Smooth muscle cell of the brain vasculature (primary cell): ENCODE data around the gene PCGF3.
"Not testable (repeated sequence)": the region's sequence is repeated elsewhere in the genome, so short reads cannot be mapped to it uniquely, and the experiment has no call there.

Source experiments
- DNase-seq: peaks from one replicate; pipeline ENCODE4 v3.0.0-alpha.2; 2012; ENCODE audit warnings: low read depth, low spot score

PCGF3 gene

GRCh38 chr4:762211-763190 lies 56.9 kb downstream of the PCGF3 start:
- DNase-seq = no peak

- DNase-seq = no peak
These were observed 57.7 kb downstream of the PCGF3 start for GRCh38 chr4:763191-763810.

DNA sequence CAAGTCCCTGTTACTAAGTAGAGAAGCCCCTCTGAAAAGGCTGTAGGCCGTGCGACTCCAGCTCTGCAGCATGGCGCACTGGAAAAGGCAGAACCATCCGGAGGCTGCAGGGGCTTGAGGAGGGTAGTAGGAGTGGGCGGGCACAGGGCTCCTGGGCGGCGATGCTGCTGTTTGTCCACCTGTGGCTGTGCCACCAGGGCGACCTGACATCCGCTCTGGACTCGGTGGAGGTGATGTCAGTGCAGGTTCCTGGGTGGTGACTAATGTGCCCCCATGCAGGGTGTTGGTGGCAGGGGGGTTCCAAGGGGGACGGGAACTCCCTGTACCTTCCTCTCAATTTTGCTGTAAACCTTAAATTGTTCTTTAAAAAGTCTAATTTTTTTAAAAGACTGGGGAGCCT lies 58.3 kb downstream of the PCGF3 start:
- no peak for DNase-seq

DNA sequence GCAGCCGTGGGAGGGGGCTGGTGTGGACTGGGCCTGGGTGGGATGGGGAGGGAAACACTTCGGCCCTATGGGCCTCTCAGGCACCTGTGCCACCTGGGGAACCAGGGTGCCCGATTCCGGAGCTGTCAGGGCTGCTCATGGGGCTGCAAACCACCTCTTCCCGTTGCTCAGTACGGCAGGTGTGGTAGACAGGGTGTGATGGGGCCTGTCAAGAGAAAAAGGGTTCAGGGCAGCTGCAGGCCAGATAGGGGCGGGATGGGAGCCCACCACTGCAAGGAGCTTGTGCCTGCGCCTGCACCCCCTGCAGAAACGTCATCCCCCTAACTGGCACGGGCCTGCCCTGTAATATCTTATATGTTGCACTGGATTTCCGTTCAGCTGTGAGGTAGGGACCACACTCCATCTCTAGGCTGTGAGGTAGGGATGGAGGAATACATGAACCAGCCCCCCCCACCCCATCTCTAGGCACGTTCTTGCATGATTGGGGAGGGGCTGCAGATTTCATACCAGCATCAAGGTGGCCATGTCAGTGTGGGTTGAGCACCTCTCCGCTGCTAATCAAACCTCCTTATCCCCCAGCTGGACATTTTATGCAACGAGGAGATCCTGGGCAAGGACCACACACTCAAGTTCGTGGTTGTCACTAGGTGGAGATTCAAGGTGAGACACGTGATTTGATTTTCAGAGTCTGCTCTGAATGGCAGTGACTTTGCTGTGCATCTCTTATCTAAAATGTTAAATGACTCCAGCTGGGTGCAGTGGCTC lies 59.0 kb downstream of the PCGF3 start:
- DNase-seq = no peak

GRCh38 chr4:766152-766515 lies 60.5 kb downstream of the PCGF3 start:
- DNase-seq = no peak

GRCh38 chr4:766559-767283 lies 61.1 kb downstream of the PCGF3 start:
- DNase-seq = no peak

DNA sequence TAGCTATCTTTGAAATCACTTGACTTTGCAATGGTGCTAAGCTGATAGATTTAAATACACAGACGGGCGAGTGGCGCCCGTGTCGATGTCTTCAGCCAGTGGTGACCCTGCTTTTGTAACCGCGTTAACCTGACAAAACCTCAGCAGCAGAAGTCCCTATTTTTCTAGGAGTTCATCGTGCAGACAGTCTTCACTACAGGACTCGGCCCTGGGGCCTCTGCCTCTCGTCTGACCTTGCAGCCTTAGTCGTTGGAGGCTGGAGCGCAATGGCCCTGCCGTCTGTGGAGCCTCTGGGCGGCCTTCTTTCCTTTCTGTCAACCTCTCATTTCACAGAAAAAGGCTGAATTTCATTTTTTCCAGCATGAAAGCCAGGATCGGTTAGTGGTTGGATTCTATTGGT lies 62.4 kb downstream of the PCGF3 start:
- no peak for DNase-seq

DNA sequence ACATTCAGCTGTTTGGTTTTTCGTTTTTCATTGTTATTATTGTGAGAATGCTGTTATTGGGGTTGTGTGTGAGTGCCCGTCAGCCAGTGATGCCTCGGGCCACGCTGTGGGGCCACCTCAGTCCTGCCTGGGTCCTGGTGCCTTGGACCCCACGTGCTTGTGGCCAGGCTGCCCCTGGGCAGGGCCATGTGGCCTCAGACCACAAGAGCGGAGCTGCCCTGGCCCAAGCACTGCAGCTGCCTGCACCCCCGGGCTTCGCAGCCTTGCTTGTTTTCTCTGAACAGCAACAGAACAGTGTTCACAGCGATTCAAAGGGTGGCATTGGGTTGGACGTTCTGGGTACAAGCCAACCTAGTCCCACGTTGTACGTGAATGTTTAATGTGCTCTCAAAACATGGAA lies 63.4 kb downstream of the PCGF3 start:
- DNase-seq = no peak

- DNase-seq = no peak
These were observed 63.9 kb downstream of the PCGF3 start for GRCh38 chr4:769511-769910.

- no peak for DNase-seq
These were observed 64.4 kb downstream of the PCGF3 start for GRCh38 chr4:770022-770421.

- no peak for DNase-seq
These were observed 65.8 kb downstream of the PCGF3 start for GRCh38 chr4:771464-771863.

DNA sequence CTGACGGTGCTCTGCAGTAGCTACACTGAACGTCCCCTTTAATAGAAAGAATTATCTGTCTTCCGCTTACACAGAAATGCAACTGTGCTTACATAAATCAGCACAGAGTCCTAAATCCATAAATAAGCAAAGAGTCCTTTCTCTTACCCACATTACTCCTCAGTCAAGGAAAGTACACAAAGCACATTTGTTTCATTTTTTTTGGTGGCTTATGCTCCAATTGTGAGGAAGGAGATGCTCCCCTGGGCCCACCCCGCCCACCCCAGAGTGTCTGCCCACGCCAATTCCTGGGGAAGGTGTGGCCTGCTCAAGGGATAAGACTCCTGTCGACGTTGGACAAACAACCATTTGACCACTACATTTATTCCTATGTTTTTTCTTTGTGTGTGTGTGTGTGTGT lies 66.5 kb downstream of the PCGF3 start:
- DNase-seq = no peak

- DNase-seq = no peak
These were observed 67.1 kb downstream of the PCGF3 start for GRCh38 chr4:772776-773175.

DNA sequence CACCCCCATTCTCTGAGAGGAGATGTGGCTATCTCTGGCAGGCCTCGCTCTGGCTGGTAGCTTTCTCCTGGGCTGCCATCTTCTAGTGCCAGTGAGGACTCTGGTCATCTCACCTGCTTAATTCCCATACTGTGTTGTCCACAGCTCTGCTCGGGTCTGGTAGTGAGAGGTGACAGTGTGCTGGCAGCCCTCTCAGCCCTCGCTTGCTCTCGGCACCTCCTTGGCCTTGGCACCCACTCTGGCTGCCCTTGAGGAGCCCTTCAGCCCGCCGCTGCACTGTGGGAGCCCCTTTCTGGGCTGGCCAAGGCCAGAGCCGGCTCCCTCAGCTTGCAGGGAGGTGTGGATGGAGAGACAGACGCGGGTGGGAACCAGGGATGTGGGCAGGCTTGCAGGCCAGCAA lies 67.6 kb downstream of the PCGF3 start:
- no peak for DNase-seq

GRCh38 chr4:774419-775092 lies 68.9 kb downstream of the PCGF3 start:
- not testable (repeated sequence) for DNase-seq

DNA sequence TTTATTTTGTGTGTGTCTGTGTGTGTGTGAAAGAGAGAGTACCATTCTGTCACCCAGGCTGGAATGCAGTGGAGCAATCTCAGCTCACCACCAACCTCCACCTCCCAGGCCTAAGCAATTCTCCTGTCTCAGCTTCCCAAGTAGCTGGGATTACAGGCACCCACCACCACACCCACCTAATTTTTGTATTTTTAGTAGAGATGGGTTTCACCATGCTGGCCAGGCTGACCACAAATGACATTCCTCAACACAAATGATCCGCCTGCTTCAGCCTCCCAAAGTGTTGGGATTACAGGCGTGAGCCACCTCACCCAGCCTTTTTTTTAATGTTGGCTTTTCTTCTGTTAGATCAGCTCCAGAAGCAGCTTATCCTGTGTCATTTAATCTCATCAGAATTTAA lies 69.9 kb downstream of the PCGF3 start:
- DNase-seq = not testable (repeated sequence)

- DNase-seq = no peak
These were observed 71.3 kb downstream of the PCGF3 start for GRCh38 chr4:776743-777441.

GRCh38 chr4:777520-778262 lies 72.1 kb downstream of the PCGF3 start:
- DNase-seq = no peak

DNA sequence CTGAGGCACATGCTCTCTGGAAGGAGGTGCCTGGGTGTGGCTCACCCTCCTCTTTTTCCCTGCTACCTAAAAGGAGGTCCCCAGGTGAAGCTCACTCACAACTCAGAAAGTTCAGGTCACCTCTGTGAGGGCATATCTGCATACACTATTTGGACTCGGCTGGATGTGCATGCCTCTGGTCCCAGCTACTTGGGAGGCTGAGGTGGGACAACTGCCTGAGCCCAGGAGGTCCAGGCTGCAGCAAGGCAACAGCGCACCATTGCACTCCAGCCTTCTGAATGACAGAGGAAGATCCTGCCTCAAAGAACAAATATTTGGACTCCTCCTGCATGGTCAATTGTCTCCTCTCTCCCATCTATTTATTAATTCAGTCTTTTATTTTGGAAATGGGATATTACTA lies 73.9 kb downstream of the PCGF3 start:
- DNase-seq = no peak

- DNase-seq = not testable (repeated sequence)
These were observed 74.6 kb downstream of the PCGF3 start for GRCh38 chr4:780255-780654.
